Measurements from ENCODE around the gene TPCN1. TPM values are rescaled to one million over a fixed set of nuclear protein-coding genes. Genes with fewer than 3 reads are reported as not detected.

Gene TPCN1
- total and polyA plus RNA-seq, 2 of the 8 experiments (the other 6 are each of a cell fraction or from before 2014, with no cell fraction given): 14.9 to 21.4 TPM

GRCh38 chr12:113228394-113229028 lies 7.2 kb downstream of the TPCN1 start:
- ChIA-PET CTCF (ENCODE audit: partially characterized antibody) (interaction anchor here (1.0 to 2.6 kb wide), 3 partner anchors 18 to 32 kb away, joined by 3 to 7 read pairs (median 3); no protein-coding TSS in a partner anchor), POLR2A (ENCODE audit: partially characterized antibody) (interaction anchor here (3.4 kb wide), 1 partner anchor 17 kb away, joined by 9 read pairs; no protein-coding TSS in a partner anchor)
- Histone ChIP-seq H2BK15ac (ENCODE audit: low read length) (no peak overlapping the region), H3K4ac (replicated peaks; ENCODE audit: insufficient read length, low read depth, low read length) (no peak overlapping the region), H4K91ac (replicated peaks; ENCODE audit: insufficient read length, low read length) (no peak overlapping the region), H3K79me1 (ENCODE audit: low read depth, low read length) (no peaks in the 10 kb centered on the region), H4K20me1 (replicated peaks in 1 of 2; ENCODE audit: control insufficient read depth in 1 of 2, insufficient read depth in 2 of 2, low read length in 2 of 2) (peaks cover 0 to 2% of the 10 kb centered on the region in 2 experiments), H3K23ac (ENCODE audit: insufficient read length) (no peak overlapping the region), H3K18ac (ENCODE audit: extremely low read depth, low read length) (no peak overlapping the region), H2BK120ac (replicated peaks; ENCODE audit: low read depth, low read length) (no peak overlapping the region), H2BK5ac (ENCODE audit: low read depth, low read length) (no peak overlapping the region), H3K4me2 (ENCODE audit: insufficient read depth in 1 of 2, low read depth in 2 of 2, low read length in 2 of 2) (no peak overlapping the region), H3K27me3 (replicated peaks in 1 of 4; ENCODE audit: control insufficient read depth in 3 of 4, extremely low read depth in 1 of 4, insufficient read depth in 3 of 4, low read length in 3 of 4) (no peaks in the 10 kb centered on the region; a peak in 1 of 7 replicates), H4K8ac (ENCODE audit: extremely low read depth, insufficient read depth, low read length) (no peak overlapping the region), H3K36me3 (ENCODE audit: control insufficient read depth in 2 of 4, insufficient read depth in 4 of 4, low read length in 3 of 4) (peaks cover 2 to 18% (median 9%) of the 10 kb centered on the region in 4 experiments; a peak in 5 of 8 replicates), H4K5ac (ENCODE audit: insufficient read length, low read depth, low read length) (no peak overlapping the region), H3K27ac (ENCODE audit: low read depth, low read length) (no peak overlapping the region), H3K14ac (ENCODE audit: insufficient read length) (no peak overlapping the region), H3K56ac (replicated peaks; ENCODE audit: insufficient read length, low read depth, low read length) (no peak overlapping the region), H2BK12ac (ENCODE audit: low read depth, low read length) (no peak overlapping the region), H3K9me3 (ENCODE audit: insufficient read depth in 2 of 2, low read depth in 1 of 2, low read length in 1 of 2) (no peaks in the 10 kb centered on the region; a peak in 1 of 4 replicates), H3K9ac (replicated peaks in 1 of 4; ENCODE audit: extremely low read depth in 1 of 4, low read depth in 3 of 4, low read length in 3 of 4) (no peak overlapping the region), H3K4me1 (replicated peaks in 1 of 4; ENCODE audit: control insufficient read depth in 3 of 4, insufficient read depth in 4 of 4, low read length in 3 of 4) (peaks cover 8 to 19% (median 18%) of the 10 kb centered on the region in 4 experiments), H2AFZ (ENCODE audit: low read length) (no peak overlapping the region), H3K4me3 (ENCODE audit: extremely low read depth in 1 of 4, insufficient read depth in 2 of 4, low read depth in 3 of 4, low read length in 4 of 4) (no peak overlapping the region), H2BK20ac (ENCODE audit: low read length) (no peak overlapping the region), H3K79me2 (ENCODE audit: control insufficient read depth in 1 of 2, insufficient read depth in 2 of 2, low read length in 2 of 2) (no peaks in the 10 kb centered on the region), H3K23me2 (ENCODE audit: low read depth, low read length) (no peaks in the 10 kb centered on the region; the same call in 1 of the 2 replicates), H2AK5ac (ENCODE audit: low read depth, low read length) (no peak overlapping the region)
- no peak for DNase-seq (ENCODE audit: low read depth in 1 of 2, low spot score in 2 of 2)
- 91% methylated on average over 5 of the region's 5 CpGs; no CpG with 5 or more reads in 1 of the 2 experiments for WGBS, 2 experiments (ENCODE audit: extremely low coverage in 1 of 2, insufficient coverage in 1 of 2, insufficient read length in 1 of 2, insufficient replicate concordance in 2 of 2, low coverage in 1 of 2, low lambda C conversion rate in 2 of 2, missing lambda C conversion rate in 1 of 2)
- FAIRE-seq: no peak
- TF ChIP-seq SRF (IDR thresholded peaks at IDR 0.05; ENCODE audit: low read depth, low read length) (no peak), YY1 (IDR thresholded peaks at IDR 0.05; ENCODE audit: low read depth, low read length) (no peak), HDAC2 (IDR thresholded peaks at IDR 0.05; ENCODE audit: borderline replicate concordance in 1 of 2, low read depth in 2 of 2, low read length in 2 of 2) (no peak), BACH1 (IDR thresholded peaks at IDR 0.05; ENCODE audit: low read length) (no peak)

All from H1 (cell line).